Testis (tissue), 3 donors: Measurements from ENCODE around the gene DSN1. TPM values are rescaled to one million over a fixed set of nuclear protein-coding genes. Genes with fewer than 3 reads are reported as not detected.
"Not testable (repeated sequence)": the region's sequence is repeated elsewhere in the genome, so short reads cannot be mapped to it uniquely, and the experiment has no call there.

Source experiments
- DNase-seq: peaks from one replicate; pipeline ENCODE4 v3.0.0-alpha.2; 2019
- H3K27ac ChIP-seq, 2 donors: fragments of 200-600 bp; sonication (generic); one replicate each; pipeline ENCODE4 v1.5.1; 2019
- H3K27me3 ChIP-seq: fragments of 200-600 bp; sonication (generic); one replicate; pipeline ENCODE4 v1.5.1; 2019
- H3K36me3 ChIP-seq: fragments of 200-600 bp; sonication (generic); one replicate; pipeline ENCODE4 v1.5.1; 2017; ENCODE audit warnings: low read depth; ENCODE audit errors: missing control alignments
- H3K4me1 ChIP-seq: fragments of 200-600 bp; sonication (generic); one replicate; pipeline ENCODE4 v1.5.1; 2019
- H3K4me3 ChIP-seq, 2 donors: fragments of 200-600 bp; sonication (generic); one replicate each; pipeline ENCODE4 v1.5.1; 2017 to 2019
- H3K9me3 ChIP-seq: fragments of 200-600 bp; sonication (generic); one replicate; pipeline ENCODE4 v1.5.1; 2017
- POLR2A ChIP-seq: fragments of 450-650 bp; IDR thresholded peaks from one replicate; pipeline ENCODE4 v1.6.1; 2017; ENCODE audit warnings: antibody characterized with exemption, mild to moderate bottlenecking, moderate library complexity
- whole genome bisulfite sequencing, 2 donors: methylation state at CpG; one replicate each; pipeline ENCODE4 v1.1.5; 2018; 5-methylcytosine and 5-hydroxymethylcytosine counted together
- intact Hi-C: fragments of 100-400 bp; cut with DNase I; formaldehyde crosslinking; loops from one replicate; pipeline ENCODE4 v1.15.1; 2023; ENCODE audit warnings: low total_unique reads
- polyA plus RNA-seq: library from polyadenylated mRNA; stranded (reverse); fragments of 350-450 nt; fragmentation: Illumina TruSeq; extraction: RNeasy Lipid Tissue Mini Kit (QIAGEN cat#74804); gene quantifications from one replicate; pipeline ENCODE4 v1.2.3, GENCODE V29; 2014; ENCODE audit warnings: low read depth, low replicate concordance; ENCODE audit not compliant: insufficient read depth
- total RNA-seq, 2 donors: library from RNA; depleted of rRNA; stranded (reverse); fragments of >200 nt; gene quantifications; one replicate each; pipeline ENCODE4 v1.2.3, GENCODE V29; 2016
- TF ChIP-seq, protein P1 (sequence below), 3 experiments: fragments of 450-650 bp in 2 of 3; fragments of 200-600 bp in 1 of 3; sonication (generic) in 1 of 3; IDR thresholded peaks; one replicate each; pipeline ENCODE4 v1.5.1; 2016 to 2019; ENCODE audit warnings: antibody characterized with exemption in 3 of 3, mild to moderate bottlenecking in 2 of 3, moderate library complexity in 1 of 3

DSN1 gene
- total and polyA plus RNA-seq, 3 donors from 2014 or later: 24.6 to 38.6 (median 30.2) TPM

DNA sequence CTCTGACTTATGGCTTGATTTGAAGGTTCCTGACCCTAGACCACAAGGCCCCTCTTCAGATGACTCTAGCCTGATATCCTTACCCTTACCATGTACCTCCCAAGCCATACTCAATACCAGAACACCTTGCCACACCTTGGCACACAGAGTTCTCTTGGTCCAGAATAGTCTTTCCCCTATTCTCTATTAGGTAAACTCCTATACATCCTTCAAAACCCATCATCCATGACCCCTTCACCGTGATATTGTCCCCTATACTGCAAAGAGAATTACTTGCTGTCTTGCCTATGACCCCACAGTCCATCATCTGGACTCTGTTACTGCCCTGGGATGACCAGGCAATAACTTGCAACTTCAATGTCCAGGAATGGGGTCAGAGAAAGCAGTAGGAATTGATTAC, 31.8 kb upstream of the DSN1 start:
- WGBS, 2 donors: 87 to 94% methylated on average over 1 of the region's 1 CpG
- Histone ChIP-seq H3K27me3 (no peaks in the 10 kb centered on the region), H3K36me3 (no peaks in the 10 kb centered on the region), H3K27ac (no peak overlapping the region), H3K4me1 (peaks cover 17% of the 10 kb centered on the region), H3K9me3 (no peaks in the 10 kb centered on the region), H3K4me3 (no peak overlapping the region)
- TF ChIP-seq POLR2A: no peak
- TF ChIP-seq, protein P1, sequence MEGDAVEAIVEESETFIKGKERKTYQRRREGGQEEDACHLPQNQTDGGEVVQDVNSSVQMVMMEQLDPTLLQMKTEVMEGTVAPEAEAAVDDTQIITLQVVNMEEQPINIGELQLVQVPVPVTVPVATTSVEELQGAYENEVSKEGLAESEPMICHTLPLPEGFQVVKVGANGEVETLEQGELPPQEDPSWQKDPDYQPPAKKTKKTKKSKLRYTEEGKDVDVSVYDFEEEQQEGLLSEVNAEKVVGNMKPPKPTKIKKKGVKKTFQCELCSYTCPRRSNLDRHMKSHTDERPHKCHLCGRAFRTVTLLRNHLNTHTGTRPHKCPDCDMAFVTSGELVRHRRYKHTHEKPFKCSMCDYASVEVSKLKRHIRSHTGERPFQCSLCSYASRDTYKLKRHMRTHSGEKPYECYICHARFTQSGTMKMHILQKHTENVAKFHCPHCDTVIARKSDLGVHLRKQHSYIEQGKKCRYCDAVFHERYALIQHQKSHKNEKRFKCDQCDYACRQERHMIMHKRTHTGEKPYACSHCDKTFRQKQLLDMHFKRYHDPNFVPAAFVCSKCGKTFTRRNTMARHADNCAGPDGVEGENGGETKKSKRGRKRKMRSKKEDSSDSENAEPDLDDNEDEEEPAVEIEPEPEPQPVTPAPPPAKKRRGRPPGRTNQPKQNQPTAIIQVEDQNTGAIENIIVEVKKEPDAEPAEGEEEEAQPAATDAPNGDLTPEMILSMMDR (IDR thresholded peaks at IDR 0.05): no peak
- DNase-seq: no peak
- intact Hi-C loops: no loop called here

DNA sequence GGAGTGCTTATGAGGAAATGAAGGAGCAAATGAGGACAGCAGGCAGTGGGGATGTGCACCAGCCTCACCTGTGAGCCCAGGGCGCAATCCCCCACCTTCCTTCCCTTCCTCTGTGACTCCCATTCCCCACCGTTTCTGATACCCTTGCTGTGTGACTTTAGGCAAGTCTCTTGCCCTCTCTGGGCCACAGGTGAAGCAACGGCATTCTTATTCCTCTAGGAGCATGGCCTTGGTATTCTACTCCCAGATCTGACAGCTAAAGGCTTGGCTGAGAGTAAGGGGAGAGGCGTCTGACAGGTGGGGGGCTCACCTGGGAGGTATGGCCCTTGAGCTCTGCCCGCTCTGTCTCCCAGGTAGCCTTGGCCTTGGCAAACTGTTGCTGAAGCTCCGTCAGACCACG, 30.9 kb upstream of the DSN1 start:
- Histone ChIP-seq H3K27ac (no peak overlapping the region), H3K4me3 (no peak overlapping the region), H3K4me1 (peaks cover 12% of the 10 kb centered on the region), H3K27me3 (no peaks in the 10 kb centered on the region), H3K9me3 (no peaks in the 10 kb centered on the region), H3K36me3 (no peaks in the 10 kb centered on the region)
- 80 to 83% methylated on average over 5 to 7 of the region's 7 CpGs for WGBS, 2 donors
- DNase-seq: no peak
- intact Hi-C loops: no loop called here
- no peak for TF ChIP-seq POLR2A
- TF ChIP-seq, protein P1 (IDR thresholded peaks at IDR 0.05): no peak

DNA sequence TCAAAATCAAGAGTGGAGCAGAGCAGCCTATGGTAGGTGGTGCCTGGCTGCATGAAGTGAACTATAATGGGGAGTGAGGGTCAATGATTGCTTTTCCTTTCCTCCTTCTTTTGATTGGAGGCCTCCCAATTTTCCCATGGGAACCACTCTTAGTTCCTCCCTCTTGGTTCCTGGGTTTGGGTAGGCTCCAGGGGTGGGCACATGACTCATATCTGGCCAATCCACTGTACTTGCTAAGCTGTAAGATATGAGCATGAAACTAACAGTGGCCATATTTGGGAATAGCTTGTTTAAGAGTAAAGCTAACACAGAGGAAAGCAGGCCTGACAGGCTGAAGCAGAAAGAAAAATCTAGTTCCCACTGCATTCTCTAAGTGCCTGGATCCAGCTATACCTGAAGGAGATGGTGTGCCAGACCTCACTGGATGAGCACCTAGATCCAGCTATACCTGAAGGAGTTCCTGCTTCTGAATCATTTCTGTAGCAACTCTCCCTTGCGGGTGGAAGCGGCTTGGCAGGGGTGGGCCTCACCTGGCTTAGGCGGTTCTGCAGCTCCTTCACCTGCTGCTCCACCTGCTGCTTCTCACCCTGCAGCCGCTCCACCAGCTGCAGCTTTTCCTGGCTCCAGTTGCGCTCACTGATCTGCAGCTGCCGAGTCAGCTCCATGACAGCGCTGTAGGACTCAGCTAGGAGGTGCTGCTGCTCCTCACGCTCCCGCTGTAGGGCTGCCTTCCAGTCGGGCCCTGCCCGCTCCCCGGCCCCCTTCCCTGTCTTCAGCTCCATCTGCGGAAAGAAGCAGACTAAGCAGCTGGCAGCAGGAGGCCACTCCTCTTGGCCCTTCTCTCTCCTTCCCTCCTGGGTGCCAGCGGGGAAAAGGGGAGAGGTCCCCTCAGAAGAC, 29.0 kb upstream of the DSN1 start:
- no peak for TF ChIP-seq POLR2A
- TF ChIP-seq, protein P1 (IDR thresholded peaks at IDR 0.05): no peak
- intact Hi-C loops: no loop called here
- Histone ChIP-seq H3K27me3 (no peaks in the 10 kb centered on the region), H3K36me3 (no peaks in the 10 kb centered on the region), H3K27ac (no peak overlapping the region), H3K4me3 (no peak overlapping the region), H3K9me3 (no peaks in the 10 kb centered on the region), H3K4me1 (peaks cover 5% of the 10 kb centered on the region)
- no peak for DNase-seq
- 73 to 93% methylated on average over 2 to 14 of the region's 14 CpGs for WGBS, 2 donors

DNA sequence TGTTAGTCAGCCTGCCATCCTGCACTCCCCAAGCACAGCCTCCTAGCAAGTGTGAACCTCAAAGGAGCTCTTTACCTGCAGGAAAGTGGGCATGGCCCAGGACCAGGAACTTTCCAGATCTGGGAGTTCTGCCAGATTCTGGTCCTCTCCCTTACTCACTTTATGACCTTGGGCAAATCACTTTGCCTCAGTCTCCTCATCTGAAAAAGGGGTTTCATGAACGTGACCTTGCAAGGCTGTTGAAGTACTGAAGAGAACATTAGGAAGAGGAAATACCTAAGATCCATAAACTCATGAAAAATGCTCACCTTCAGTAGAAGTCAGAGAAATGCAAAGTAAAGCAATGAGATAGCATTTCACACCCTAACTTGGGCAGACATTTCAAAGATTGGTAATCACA, 26.8 kb upstream of the DSN1 start:
- H3K4me1 ChIP-seq: no peaks in the 10 kb centered on the region
- H3K36me3 ChIP-seq: no peaks in the 10 kb centered on the region
- intact Hi-C loops: no loop called here
- H3K27ac ChIP-seq: no peak overlapping the region
- H3K9me3 ChIP-seq: no peaks in the 10 kb centered on the region
- H3K27me3 ChIP-seq: no peaks in the 10 kb centered on the region
- H3K4me3 ChIP-seq: no peak overlapping the region
- DNase-seq: no peak
- 58 to 93% methylated on average over 1 of the region's 1 CpG for WGBS, 2 donors
- TF ChIP-seq POLR2A: no peak
- TF ChIP-seq, protein P1 (IDR thresholded peaks at IDR 0.05): no peak

DNA sequence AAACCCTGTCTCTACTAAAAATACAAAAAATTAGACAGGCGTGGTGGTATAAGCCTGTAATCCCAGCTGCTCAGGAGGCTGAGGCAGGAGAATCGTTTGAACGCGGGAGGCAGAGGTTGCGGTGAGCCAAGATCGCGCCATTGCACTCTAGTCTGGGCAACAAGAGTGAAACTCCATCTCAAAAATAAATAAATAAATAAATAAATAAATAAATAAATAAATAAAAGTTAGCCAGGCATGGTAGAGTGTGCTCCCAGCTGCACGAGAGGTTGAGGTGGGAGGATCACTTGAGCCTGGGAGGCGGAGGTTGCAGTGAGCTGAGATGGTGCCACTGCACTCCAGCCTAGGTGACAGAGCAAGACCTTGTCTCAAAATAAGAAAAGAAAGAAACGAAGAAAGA, 25.8 kb upstream of the DSN1 start:
- H3K4me3 ChIP-seq, DNase-seq, intact Hi-C loops, H3K4me1 ChIP-seq, H3K9me3 ChIP-seq, H3K27me3 ChIP-seq, H3K36me3 ChIP-seq, H3K27ac ChIP-seq: not testable (repeated sequence)
- 88 to 90% methylated on average over 10 of the region's 10 CpGs for WGBS, 2 donors
